GM19372 (cell line): ENCODE results near the gene PDHX.
A peak's percentile ranks its signal among the peaks of the same experiment; 100 is the strongest.

Source experiments
- ATAC-seq: cut with Tn5 transposase; IDR thresholded peaks from one replicate; pipeline ENCODE4 v1.9.1; 2021; ENCODE audit warnings: mild to moderate bottlenecking, low read depth, moderate library complexity; ENCODE audit not compliant: unreplicated experiment

PDHX gene

DNA sequence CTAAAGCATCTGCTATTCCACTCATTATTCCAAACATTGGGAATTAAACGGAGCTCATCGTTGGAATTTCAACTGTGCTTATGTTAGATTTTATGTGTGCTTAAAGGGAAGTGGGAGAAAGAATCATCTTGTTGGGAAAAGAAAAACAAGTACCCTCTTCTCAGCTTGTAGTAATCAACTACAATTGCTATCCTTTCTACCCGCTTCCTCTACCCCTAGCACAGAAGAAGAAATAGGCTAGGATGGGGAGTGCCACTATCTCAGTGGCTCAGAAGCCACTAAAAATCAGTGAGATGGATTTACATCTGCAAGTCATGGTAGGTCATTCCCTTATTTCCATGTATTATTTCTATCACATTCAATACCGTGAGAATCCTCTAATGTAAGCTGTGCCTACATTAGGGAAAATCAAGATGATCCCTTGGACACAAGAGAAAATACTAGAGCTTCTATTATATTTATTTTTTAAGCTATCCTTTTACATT, 124.7 kb downstream of the PDHX start:
- ATAC-seq = no peak

DNA sequence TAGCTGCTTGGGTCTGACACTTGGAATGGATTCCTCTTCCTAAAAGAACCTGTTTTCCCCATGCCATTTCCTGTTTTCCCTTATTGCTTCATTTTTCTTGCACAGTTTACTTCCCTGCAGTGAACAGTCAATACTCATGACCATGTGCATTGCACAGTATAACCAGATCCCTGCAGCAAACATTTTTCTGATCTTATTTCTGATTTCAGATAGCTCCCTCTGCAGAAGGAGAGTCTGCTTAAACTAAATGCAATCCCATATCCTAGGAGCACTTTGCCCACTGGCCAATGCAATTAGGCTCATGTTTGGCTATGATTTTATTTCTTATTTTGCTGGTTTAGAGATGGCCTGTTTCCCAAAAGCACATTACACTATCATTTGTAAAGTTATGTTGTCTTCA, 125.8 kb downstream of the PDHX start:
- ATAC-seq = no peak

DNA sequence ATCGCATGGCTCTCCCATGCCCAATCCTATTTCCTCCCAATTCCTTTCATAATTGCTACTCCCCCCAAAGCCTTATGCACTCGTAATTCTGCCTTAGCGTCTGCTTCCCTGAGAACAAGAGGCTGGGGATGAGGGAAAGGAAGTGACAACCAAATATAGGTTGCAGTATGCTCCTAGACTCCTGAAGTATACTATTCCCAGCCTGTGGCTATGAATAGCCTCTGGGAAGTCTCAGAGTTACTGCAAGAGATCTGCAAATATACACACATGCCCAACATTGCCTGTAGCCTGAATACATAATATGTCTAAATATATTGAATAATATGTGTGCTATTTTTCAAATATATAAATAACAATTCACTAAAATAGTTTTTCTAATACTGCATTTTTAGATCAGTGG, 126.5 kb downstream of the PDHX start:
- ATAC-seq = no peak

DNA sequence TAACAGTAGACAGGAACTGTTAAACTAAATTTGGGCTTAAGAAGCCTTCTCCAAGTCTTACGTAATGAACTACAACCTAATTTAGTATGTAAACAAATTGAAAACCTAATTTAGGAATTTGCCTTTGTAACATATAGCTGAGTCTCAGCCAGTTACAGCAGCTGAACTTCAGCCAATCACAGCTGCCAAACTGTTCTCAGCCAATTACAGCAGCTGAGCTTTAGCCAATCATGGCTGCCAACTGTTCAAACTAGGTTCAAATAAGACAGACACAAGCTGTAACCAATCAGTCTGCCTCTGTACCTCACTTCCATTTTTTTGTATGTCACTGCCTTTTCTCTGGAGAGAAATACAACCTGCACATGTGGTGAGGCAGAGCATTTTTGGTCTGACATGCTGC, 127.5 kb downstream of the PDHX start:
- no peak for ATAC-seq

DNA sequence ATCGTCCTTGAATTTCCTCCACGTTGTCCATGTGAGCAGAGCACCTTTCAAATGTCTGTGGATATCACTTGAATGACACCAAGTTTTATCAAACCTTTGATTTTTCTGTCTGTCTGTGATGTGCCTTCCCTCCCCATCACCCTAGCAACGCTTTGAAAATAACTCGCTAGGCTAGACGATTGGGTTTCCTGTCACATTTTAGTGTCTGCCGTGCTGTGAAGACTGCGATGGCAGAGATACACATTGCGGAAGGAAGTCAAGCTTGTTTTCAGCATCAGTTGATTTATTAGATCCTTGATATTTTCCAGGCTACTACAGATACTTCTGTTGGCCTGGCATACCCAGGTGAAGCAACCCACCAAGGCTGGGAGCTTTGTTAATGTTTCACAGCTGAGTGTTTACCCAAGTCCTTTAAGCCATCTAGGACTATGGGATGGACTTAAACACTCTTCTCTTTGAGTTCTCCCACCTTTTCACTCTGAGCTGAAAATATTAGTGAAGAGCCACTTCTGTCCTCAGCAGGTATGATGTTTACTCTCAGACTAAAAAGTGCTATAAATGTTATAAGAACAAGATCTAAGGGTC, 128.9 kb downstream of the PDHX start:
- ATAC-seq = peak; percentile 60
